TTC549 (cell line): Measurements from ENCODE around the gene ABCA3.

Experiments used
- FAIRE-seq: peaks from 2 replicates; lab custom pipeline; 2012; peaks lifted over from hg19 to GRCh38; lab: Jason Lieb, UNC

The ABCA3 gene

DNA sequence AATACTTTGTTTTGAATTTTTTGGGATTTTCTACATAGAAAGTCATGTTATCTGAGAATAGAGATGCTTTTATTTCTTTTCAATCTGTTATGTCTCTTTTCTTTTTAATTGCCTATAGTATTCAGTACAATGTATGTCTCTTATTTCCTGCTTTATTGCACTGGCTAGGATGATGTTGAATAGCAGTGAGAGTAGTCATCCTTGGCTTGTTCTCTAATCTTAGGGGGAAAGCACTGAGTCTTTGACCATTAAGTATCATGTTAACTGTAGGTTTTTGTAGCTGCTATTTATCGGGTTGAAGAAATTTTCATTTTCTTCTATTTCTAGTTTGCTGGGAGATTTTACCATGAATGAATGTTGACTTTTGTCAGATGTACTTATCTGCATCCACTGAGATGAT, 10.0 kb upstream of the ABCA3 start:
- FAIRE-seq = no peak

DNA sequence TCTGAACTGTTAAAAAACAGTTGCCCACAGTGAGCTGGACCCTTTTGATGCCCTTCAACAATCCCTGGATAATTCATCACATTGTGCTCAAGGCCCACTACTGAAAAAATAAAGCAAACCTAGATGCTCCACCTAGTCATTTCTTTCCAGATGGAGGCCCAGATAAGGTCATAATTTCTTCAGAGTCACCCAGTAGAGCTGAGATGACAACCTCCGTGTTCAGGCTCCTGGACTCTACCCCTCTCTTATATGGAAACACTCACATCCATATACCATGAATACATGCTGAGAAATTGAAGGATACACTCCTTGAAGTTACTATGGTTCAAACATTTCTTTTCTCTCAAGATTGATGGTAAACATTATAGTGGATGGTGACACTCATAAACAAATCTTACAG, 2.7 kb upstream of the ABCA3 start:
- FAIRE-seq = no peak

DNA sequence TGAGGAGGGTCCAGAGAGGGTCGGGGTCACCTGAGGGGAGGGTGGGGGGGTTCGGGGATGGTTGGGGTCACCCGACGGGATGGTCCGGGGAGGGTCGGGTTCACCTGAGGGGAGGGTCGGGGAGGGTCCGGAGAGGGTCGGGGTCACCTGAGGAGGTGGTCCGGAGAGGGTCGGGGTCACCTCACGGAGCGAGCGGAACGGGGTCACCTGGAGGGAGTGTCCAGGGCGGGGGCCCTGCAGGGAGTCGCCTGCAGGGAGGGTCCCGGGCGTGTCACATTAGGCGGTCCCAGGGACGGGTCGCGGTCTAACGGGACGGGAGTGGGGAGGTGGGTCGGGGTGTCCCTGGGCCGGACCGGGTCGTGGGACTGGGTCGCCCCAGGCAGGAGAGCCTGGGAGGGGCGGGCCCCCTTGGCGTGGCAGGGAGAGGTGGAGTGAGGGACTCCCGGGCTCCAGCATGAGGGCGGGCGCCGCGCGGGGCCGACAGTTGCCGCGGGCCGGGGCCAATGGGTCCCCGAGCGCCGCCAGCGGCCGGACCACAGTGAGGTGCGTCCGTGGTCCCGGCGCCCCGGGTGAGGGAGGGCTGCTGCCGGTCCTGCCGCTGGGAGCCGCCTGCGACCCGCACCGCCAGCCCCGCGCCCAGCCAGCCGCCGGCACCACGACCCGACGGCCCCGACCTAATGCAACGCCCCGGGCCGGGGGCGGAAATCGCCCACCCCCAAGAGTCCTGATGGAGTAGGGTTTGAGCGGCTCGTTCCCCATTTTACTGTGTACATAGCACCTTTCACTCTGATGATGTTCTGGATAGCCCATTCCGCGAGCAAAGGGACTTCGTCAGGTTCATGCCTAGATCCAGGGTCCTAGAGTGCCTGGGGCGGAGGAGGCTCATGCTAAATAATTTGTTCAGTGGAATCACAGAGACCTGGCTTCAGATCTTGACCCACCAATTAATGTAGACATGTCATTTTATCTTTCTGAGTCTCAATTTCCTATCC, 1.2 kb upstream of the ABCA3 start:
- no peak for FAIRE-seq

DNA sequence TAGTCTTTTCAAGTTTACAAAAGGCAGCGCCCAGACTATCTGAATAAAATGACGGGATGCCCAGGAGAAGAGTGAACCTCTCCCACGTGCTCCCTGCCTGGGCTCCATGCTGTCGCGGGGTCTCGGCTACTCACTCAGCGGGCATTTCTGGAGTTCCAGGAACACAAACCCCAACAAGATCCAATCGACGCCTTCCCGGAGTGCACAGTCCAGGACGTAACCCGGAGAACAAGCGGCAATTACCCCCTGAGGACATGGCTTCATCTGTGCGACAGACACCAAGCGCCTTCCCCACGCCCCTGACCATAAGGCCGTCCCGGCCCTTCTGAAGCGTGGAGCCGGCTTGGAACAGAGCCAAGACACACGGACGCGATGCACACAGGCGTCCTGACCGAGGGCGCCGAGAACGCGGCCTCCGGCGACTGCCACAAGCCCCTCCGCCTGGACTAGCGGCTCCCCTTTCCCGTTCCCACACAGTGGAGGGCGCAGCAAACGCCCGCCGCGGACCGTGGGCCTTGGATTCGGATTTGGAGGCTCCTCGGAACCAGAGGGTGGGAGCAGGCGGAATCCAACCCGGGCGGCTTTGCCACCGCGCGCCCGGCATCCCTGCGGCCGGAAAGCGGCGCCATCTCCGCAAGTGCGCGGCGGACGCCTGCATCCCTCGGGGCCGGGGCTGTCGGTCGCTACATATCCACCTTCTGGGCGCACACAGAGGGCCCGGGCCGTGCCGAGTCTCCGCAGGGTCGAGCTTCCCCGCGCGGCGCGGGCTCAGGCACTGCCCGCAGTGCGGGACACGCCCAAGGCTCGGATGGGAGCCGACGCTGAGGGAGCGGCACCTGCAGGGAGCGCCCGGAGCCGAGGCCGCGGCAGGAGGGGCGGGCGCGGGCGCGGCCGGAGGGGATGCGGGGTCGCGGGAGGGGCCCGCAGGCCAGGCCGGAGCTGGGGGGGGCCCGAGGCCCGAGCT, 725 bp downstream of the ABCA3 start:
- no peak for FAIRE-seq

- FAIRE-seq = no peak
Observed at GRCh38 chr16:2337431-2338296, 2.9 kb downstream of the ABCA3 start.

GRCh38 chr16:2335286-2335895, 5.1 kb downstream of the ABCA3 start:
- no peak for FAIRE-seq

DNA sequence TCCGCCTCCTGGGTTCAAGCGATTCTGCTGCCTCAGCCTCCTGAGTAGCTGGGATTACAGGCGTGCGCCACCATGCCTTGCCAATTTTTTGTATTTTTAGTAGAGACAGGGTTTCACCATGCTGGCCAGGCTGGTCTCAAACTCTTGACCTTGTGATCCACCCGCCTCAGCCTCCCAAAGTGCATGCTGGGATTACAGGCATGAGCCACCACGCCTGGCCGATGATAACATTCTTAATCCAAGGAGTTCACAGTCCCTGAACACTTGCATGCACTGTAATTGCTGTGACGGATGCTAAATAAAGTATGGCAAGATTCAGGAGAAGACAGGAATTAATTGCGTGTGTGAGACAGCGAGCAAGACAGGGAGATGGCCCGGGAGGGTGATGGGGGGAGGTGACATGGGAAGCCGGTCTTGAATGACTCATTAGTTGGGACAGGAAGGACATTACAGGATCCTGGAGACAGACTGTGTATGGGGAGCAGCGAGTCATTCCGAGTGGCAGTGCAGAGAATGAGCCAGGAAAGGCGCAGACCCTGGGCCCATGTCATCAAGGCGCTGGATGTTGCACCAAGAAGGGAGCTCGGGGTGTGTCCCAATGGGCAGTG, 6.7 kb downstream of the ABCA3 start:
- FAIRE-seq = no peak

GRCh38 chr16:2333231-2333630, 7.3 kb downstream of the ABCA3 start:
- FAIRE-seq = no peak

DNA sequence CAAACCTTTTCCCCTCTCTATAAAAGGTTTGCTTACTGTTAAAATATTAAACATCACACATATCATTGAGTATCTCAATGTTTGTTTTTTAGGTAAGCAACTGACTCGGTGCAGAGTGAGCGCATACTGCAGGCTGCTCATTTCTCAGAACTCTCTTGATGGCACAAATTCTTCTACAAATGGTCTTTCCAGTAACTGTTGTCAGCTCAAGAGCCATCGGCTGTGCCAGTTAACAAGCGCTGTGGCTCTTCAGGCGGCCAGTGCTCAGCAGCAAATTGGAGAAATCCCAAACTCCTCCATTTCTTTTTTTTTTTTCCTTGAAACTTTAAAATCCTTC, 8.6 kb downstream of the ABCA3 start:
- no peak for FAIRE-seq

GRCh38 chr16:2331199-2331930, 9.2 kb downstream of the ABCA3 start:
- no peak for FAIRE-seq

DNA sequence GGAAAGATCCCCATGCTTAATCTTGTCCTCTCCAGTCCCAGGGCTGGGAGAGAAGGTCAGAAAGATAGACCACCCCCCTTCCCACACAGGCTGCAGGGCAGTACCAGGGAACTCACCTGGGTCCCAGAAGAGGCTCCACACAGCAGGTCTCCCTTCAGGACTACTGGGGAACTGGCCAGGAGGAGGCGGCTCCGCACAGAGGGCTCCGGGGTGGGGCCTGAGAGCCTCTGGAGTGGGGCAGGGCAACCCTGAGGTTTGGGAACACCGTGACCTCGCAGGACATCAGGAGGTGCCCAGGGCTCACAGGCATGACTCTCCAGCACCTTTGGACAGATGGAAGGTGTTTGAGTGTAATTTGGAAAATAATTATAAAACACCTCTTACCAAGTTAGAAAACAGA, 11.0 kb downstream of the ABCA3 start:
- FAIRE-seq = no peak

- no peak for FAIRE-seq
Observed at GRCh38 chr16:2328428-2328827, 12.1 kb downstream of the ABCA3 start.

DNA sequence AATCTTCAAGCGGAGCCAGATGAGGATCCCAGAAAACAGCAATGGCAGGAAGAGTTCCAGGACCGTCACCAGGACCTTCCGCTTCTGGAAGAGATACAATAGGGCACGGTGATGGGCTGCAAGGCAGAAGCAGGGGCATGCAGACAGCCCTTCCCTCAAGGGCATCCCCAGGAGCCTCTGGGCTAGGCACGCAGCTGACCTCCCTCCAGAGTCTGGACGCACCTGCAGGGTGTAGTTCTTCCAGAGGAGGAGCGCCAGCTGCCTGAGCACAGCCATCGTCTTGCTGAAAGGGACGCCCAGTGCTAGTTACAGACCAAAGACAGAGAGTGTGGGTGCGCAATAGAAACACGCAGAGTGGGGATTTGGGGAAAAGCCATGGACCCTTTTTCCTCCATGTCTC, 14.3 kb downstream of the ABCA3 start:
- no peak for FAIRE-seq

- no peak for FAIRE-seq
Observed at GRCh38 chr16:2325791-2326190, 14.7 kb downstream of the ABCA3 start.

- no peak for FAIRE-seq
Observed at GRCh38 chr16:2325181-2325580, 15.3 kb downstream of the ABCA3 start.

DNA sequence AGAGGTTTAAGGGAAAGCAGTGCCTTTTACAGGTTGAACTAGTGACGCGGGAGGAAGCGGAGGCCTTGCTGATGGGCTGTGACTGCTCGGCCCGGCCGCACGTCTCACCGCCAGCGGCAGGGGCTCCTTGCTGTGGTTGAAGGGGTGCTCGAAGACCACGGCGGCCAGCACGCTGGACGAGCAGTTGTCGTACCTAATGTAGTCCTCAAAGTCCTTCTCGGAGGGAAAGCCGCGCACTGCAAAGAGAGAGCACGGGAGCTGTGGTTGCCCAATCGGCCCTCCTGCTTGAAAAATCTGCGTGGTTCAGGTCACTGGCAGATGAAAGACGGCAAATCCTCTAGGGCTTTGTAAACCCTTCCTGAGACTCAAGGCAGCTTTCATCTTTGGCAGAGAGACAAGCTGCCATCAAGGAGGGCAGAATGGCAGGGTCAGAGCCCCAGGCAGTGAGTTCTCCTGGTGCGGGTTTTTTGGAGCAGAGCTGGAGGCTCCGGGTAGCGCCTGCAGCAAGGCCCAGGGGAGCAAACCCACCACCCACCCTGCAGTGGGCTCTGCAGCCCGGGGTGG, 16.1 kb downstream of the ABCA3 start:
- FAIRE-seq = no peak

DNA sequence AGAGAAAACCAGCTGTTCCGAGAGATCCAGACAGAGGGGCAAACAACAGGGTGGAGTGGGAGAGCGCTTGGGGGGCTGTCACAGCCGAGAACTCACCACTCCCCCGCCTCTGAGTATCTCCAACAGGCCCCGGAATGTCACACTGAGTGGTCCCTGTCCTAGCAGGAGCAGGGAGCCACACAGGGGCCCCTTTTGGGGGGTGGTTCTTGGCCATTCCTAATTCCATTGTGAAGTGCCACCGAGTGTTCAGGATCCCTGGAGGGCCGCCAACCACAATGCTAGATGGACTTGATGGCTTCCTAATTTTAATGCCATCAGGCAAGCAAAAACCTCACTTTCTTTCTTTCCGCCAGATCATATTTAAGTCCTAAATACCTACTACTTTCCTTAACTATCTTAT, 16.8 kb downstream of the ABCA3 start:
- FAIRE-seq = no peak

DNA sequence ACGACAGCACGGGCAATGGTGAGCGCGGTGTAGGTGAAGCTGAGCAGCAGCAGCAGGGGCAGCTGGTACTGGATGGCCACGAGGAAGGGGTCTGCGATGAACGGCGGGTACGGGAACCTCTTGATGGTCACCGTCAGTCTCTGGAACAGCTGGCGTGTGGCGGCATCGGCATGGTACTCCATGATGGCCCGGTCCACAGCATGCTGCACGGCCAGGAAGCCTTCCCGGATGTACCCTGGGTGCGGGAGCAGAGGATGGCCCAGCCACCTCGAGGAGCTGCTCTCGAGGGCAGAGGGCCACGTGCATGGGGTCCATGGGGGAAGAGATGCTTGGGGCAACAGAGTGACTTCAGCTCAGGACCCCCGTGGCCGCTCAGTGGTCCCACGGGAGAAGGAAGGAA, 20.9 kb downstream of the ABCA3 start:
- FAIRE-seq = no peak

DNA sequence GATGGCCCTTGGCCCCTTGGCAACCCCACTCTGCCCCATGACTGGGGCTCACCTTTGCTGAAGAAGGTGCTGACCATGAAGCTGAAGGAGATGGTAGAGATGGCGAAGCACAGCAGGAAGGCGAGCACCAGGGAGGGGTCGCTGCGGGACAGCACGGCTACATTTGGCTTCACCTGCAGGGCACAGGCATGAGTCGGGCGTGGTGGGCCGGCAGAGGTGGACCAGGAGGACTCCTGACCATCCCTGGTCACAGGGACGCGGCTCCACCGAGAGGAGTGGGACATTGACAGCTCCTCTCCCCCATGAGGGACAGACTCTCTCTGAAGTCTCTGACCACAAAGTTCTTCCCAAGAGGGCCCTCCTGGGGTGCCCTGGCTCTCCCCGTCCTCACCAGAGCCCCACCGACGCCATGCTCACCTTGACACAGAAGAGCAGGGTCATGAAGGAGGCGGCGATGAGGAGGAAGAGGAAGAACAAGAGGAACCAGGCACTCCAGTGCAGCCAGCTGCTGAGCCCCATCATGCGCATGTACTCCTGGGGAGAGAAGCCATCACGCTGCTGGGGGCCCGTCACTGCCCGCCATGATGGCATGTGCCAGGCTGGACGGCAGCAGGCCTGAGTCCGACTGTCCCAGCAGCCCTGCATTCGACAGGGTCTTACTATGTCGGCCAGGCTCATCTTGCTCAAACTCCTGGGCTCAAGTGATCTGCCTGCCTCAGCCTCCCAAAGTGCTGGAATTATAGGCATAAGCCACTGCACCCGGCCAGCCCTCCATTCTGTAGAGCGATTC, 23.1 kb downstream of the ABCA3 start:
- FAIRE-seq = no peak
